HEK293 (cell line): Measurements from ENCODE around the gene ADRM1.

Experiments
- AEBP2 ChIP-seq: fragments of 450-650 bp; formaldehyde crosslinking; IDR thresholded peaks from 2 replicates; pipeline ENCODE4 v1.5.1; 2016; ENCODE audit warnings: missing biosample characterization, missing genetic modification characterization, borderline replicate concordance
- GLI2 ChIP-seq: fragments of 450-650 bp; formaldehyde crosslinking; IDR thresholded peaks from 2 replicates; pipeline ENCODE4; 2017; ENCODE audit warnings: missing biosample characterization, missing genetic modification characterization, low read depth, borderline replicate concordance
- HIC1 ChIP-seq: fragments of 450-650 bp; formaldehyde crosslinking; IDR thresholded peaks from 2 replicates; pipeline ENCODE4 v1.5.1; 2016; ENCODE audit warnings: missing biosample characterization, missing genetic modification characterization
- KLF10 ChIP-seq: fragments of 450-650 bp; IDR thresholded peaks from 2 replicates; pipeline ENCODE4 v1.5.1; 2018; ENCODE audit warnings: missing biosample characterization, mild to moderate bottlenecking, missing genetic modification characterization
- KLF9 ChIP-seq: fragments of 450-650 bp; formaldehyde crosslinking; IDR thresholded peaks from 2 replicates; pipeline ENCODE4 v1.5.1; 2016; ENCODE audit warnings: missing biosample characterization, missing genetic modification characterization, low read depth
- SP2 ChIP-seq: fragments of 450-650 bp; formaldehyde crosslinking; IDR thresholded peaks from 2 replicates; pipeline ENCODE4 v1.5.1; 2016; ENCODE audit warnings: missing biosample characterization, missing genetic modification characterization
- ZBTB21 ChIP-seq: fragments of 450-650 bp; formaldehyde crosslinking; IDR thresholded peaks from 2 replicates; pipeline ENCODE4 v1.5.1; 2017; ENCODE audit warnings: missing biosample characterization, missing genetic modification characterization
- ZFHX2 ChIP-seq: fragments of 450-650 bp; formaldehyde crosslinking; conservative IDR thresholded peaks from 2 replicates; pipeline ENCODE4 v1.5.1; 2016; ENCODE audit warnings: missing biosample characterization, missing genetic modification characterization
- ZFP3 ChIP-seq: fragments of 450-650 bp; formaldehyde crosslinking; IDR thresholded peaks from 2 replicates; pipeline ENCODE4 v1.5.1; 2016; ENCODE audit warnings: low read depth, missing biosample characterization, missing genetic modification characterization
- ZFP37 ChIP-seq: fragments of 450-650 bp; formaldehyde crosslinking; IDR thresholded peaks from 2 replicates; pipeline ENCODE4 v1.5.1; 2016; ENCODE audit warnings: missing biosample characterization, missing genetic modification characterization
- ZNF157 ChIP-seq: fragments of 450-650 bp; formaldehyde crosslinking; IDR thresholded peaks from 2 replicates; pipeline ENCODE4 v1.5.1; 2016; ENCODE audit warnings: missing biosample characterization, missing genetic modification characterization
- ZNF174 ChIP-seq: fragments of 450-650 bp; formaldehyde crosslinking; IDR thresholded peaks from 2 replicates; pipeline ENCODE4 v1.5.0; 2017; ENCODE audit warnings: missing biosample characterization, mild to moderate bottlenecking, missing genetic modification characterization
- ZNF19 ChIP-seq: fragments of 450-650 bp; formaldehyde crosslinking; IDR thresholded peaks from 2 replicates; pipeline ENCODE4; 2016; ENCODE audit warnings: missing biosample characterization, missing genetic modification characterization, low read depth
- ZNF2 ChIP-seq: fragments of 450-650 bp; formaldehyde crosslinking; IDR thresholded peaks from 2 replicates; pipeline ENCODE4 v1.5.1; 2016; ENCODE audit warnings: missing biosample characterization, missing genetic modification characterization
- ZNF223 ChIP-seq: fragments of 450-650 bp; formaldehyde crosslinking; IDR thresholded peaks from 2 replicates; pipeline ENCODE4 v1.5.1; 2016; ENCODE audit warnings: missing biosample characterization, missing genetic modification characterization
- ZNF324 ChIP-seq: fragments of 450-650 bp; formaldehyde crosslinking; IDR thresholded peaks from 2 replicates; pipeline ENCODE4 v1.5.1; 2016; ENCODE audit warnings: missing biosample characterization, missing genetic modification characterization
- ZNF394 ChIP-seq: fragments of 450-650 bp; formaldehyde crosslinking; IDR thresholded peaks from 2 replicates; pipeline ENCODE4 v1.5.1; 2016; ENCODE audit warnings: missing biosample characterization, missing genetic modification characterization, mild to moderate bottlenecking, moderate library complexity, borderline replicate concordance
- ZNF514 ChIP-seq: fragments of 450-650 bp; formaldehyde crosslinking; IDR thresholded peaks from 2 replicates; pipeline ENCODE4 v1.5.1; 2016; ENCODE audit warnings: missing biosample characterization, missing genetic modification characterization
- ZNF558 ChIP-seq: fragments of 450-650 bp; formaldehyde crosslinking; IDR thresholded peaks from 2 replicates; pipeline ENCODE4 v1.5.1; 2016; ENCODE audit warnings: missing biosample characterization, missing genetic modification characterization
- ZNF610 ChIP-seq: fragments of 450-650 bp; formaldehyde crosslinking; IDR thresholded peaks from 2 replicates; pipeline ENCODE4 v1.5.1; 2016; ENCODE audit warnings: missing biosample characterization, missing genetic modification characterization, borderline replicate concordance
- ZNF623 ChIP-seq: fragments of 450-650 bp; formaldehyde crosslinking; IDR thresholded peaks from 2 replicates; pipeline ENCODE4 v1.5.1; 2016; ENCODE audit warnings: missing biosample characterization, missing genetic modification characterization
- ZNF692 ChIP-seq: fragments of 450-650 bp; formaldehyde crosslinking; IDR thresholded peaks from 2 replicates; pipeline ENCODE4 v1.5.1; 2016; ENCODE audit warnings: missing biosample characterization, missing genetic modification characterization
- ZNF785 ChIP-seq: fragments of 450-650 bp; formaldehyde crosslinking; IDR thresholded peaks from 2 replicates; pipeline ENCODE4 v1.5.1; 2016; ENCODE audit warnings: missing biosample characterization, missing genetic modification characterization
- ZXDB ChIP-seq: fragments of 450-650 bp; formaldehyde crosslinking; IDR thresholded peaks from 2 replicates; pipeline ENCODE4 v1.5.1; 2016; ENCODE audit warnings: missing biosample characterization, missing genetic modification characterization
- TF ChIP-seq, protein P1 (sequence below): fragments of 450-650 bp; formaldehyde crosslinking; IDR thresholded peaks from 2 replicates; pipeline ENCODE4 v1.5.1; 2016; ENCODE audit warnings: missing biosample characterization, missing genetic modification characterization
- TF ChIP-seq, protein P2 (sequence below): fragments of 450-650 bp; formaldehyde crosslinking; IDR thresholded peaks from 2 replicates; pipeline ENCODE4 v1.5.1; 2016; ENCODE audit warnings: missing biosample characterization, missing genetic modification characterization
- TF ChIP-seq, protein P3 (sequence below): fragments of 450-650 bp; formaldehyde crosslinking; IDR thresholded peaks from 2 replicates; pipeline ENCODE4 v1.5.1; 2016; ENCODE audit warnings: missing biosample characterization, missing genetic modification characterization
- TF ChIP-seq, protein P4 (sequence below): fragments of 450-650 bp; formaldehyde crosslinking; optimal IDR thresholded peaks from 2 replicates; pipeline ENCODE3; 2016; ENCODE audit warnings: missing biosample characterization, mild to moderate bottlenecking, missing genetic modification characterization

Gene ADRM1

GRCh38 chr20:62301773-62302340 lies 940 bp upstream of the ADRM1 start (continued):
- TF ChIP-seq ZNF174 (no peak), SP2 (tag by site-specific recombination) (peak; percentile 53), ZFP3 (no peak), ZNF692 (tag by site-specific recombination) (peak; percentile 62; the same call in 1 of the 2 replicates), ZBTB21 (tag by site-specific recombination) (peak; percentile 43), KLF10 (tag by site-specific recombination) (no peak; the same call in 1 of the 2 replicates), ZNF2 (tag by site-specific recombination) (peak; percentile 78), ZNF223 (tag by site-specific recombination) (no peak), AEBP2 (tag by site-specific recombination) (no peak), ZNF558 (0 out of 2 replicates have a peak, but pooled peaks have one; percentile 22), ZNF19 (tag by site-specific recombination) (no peak), ZNF610 (tag by site-specific recombination) (no peak), ZFP37 (tag by site-specific recombination) (0 out of 2 replicates have a peak, but pooled peaks have one; percentile 26), ZNF394 (tag by site-specific recombination) (peak; percentile 22; the same call in 1 of the 2 replicates), ZFHX2 (tag by site-specific recombination) (no peak; the same call in 1 of the 2 replicates), KLF9 (tag by site-specific recombination) (no peak; the same call in 1 of the 2 replicates), GLI2 (tag by site-specific recombination) (no peak), ZNF623 (0 out of 2 replicates have a peak, but pooled peaks have one; percentile 5), ZNF514 (tag by site-specific recombination) (no peak), ZNF324 (peak; percentile 88), ZNF785 (tag by site-specific recombination) (peak; percentile 95), ZXDB (tag by site-specific recombination) (peak; percentile 76), HIC1 (peak; percentile 71), ZNF157 (tag by site-specific recombination) (no peak)
- TF ChIP-seq, protein P1, sequence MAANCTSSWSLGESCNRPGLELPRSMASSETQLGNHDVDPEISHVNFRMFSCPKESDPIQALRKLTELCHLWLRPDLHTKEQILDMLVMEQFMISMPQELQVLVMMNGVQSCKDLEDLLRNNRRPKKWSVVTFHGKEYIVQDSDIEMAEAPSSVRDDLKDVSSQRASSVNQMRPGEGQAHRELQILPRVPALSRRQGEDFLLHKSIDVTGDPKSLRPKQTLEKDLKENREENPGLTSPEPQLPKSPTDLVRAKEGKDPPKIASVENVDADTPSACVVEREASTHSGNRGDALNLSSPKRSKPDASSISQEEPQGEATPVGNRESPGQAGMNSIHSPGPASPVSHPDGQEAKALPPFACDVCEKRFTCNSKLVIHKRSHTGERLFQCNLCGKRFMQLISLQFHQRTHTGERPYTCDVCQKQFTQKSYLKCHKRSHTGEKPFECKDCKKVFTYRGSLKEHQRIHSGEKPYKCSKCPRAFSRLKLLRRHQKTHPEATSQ, result 0 out of 2 replicates have a peak, but pooled peaks have one; percentile 78
- TF ChIP-seq, protein P2, sequence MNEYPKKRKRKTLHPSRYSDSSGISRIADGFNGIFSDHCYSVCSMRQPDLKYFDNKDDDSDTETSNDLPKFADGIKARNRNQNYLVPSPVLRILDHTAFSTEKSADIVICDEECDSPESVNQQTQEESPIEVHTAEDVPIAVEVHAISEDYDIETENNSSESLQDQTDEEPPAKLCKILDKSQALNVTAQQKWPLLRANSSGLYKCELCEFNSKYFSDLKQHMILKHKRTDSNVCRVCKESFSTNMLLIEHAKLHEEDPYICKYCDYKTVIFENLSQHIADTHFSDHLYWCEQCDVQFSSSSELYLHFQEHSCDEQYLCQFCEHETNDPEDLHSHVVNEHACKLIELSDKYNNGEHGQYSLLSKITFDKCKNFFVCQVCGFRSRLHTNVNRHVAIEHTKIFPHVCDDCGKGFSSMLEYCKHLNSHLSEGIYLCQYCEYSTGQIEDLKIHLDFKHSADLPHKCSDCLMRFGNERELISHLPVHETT (tag by site-specific recombination), result peak; percentile 15; the same call in 1 of the 2 replicates
- TF ChIP-seq, protein P3, sequence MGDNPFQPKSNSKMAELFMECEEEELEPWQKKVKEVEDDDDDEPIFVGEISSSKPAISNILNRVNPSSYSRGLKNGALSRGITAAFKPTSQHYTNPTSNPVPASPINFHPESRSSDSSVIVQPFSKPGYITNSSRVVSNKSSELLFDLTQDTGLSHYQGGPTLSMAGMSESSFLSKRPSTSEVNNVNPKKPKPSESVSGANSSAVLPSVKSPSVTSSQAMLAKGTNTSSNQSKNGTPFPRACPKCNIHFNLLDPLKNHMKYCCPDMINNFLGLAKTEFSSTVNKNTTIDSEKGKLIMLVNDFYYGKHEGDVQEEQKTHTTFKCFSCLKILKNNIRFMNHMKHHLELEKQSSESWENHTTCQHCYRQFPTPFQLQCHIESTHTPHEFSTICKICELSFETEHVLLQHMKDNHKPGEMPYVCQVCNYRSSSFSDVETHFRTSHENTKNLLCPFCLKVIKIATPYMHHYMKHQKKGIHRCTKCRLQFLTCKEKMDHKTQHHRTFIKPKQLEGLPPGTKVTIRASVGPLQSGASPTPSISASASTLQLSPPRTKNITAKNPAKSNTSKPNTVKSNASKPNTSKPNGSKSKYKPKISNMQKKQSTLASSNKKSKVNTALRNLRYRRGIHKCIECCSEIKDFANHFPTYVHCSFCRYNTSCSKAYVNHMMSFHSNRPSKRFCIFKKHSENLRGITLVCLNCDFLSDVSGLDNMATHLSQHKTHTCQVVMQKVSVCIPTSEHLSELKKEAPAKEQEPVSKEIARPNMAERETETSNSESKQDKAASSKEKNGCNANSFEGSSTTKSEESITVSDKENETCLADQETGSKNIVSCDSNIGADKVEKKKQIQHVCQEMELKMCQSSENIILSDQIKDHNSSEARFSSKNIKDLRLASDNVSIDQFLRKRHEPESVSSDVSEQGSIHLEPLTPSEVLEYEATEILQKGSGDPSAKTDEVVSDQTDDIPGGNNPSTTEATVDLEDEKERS (tag by site-specific recombination), result no peak
- TF ChIP-seq, protein P4, sequence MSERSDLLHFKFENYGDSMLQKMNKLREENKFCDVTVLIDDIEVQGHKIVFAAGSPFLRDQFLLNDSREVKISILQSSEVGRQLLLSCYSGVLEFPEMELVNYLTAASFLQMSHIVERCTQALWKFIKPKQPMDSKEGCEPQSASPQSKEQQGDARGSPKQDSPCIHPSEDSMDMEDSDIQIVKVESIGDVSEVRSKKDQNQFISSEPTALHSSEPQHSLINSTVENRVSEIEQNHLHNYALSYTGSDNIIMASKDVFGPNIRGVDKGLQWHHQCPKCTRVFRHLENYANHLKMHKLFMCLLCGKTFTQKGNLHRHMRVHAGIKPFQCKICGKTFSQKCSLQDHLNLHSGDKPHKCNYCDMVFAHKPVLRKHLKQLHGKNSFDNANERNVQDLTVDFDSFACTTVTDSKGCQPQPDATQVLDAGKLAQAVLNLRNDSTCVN (tag by site-specific recombination), result no peak
